ENCODE data around the gene C16orf96.
A peak's percentile ranks its signal among the peaks of the same experiment; 100 is the strongest.

Gene C16orf96

DNA sequence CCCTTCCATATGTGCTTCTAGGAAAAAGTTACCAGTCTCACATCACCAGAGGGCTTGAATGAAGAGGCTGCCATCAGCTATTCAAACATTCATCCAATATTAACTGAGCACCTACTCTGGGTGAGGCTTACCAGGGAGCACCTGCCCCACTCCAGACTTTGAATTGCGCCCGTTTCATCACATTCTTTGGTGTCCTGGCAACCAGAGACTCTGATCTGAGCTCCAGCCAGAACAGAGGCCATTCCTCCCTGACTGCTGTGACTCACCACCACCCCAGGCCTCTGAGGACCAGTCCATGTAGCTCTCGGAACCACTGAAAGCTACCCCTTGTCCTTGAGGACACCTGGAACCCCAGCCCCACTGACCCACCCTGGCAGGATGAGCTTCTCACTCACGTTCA lies at the start of gene C16orf96:
C16orf96 (plus strand) TSS at position 229 of the 400 bp plus-strand sequence; CDS start at position 379, 150 bp downstream.
- no peak for DNase-seq

DNA sequence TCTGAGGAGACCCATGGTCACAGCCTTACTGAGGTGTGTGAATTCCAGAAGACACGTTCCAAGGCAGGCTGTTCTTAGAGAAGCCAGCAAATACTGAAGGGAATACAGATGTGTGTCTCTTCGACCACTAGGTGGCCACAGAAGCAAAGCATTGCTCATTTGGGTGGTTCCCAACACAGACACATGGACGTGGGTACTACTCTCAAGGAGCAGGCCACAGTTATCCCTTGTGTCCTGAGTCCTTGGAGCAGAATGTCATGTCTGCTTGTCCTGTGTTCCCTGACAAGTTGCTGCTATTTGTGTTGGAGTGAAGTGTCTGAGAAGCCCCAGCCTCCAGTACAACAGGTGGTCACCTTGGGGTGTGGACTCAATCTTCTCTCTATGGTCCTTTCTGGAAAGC lies 49.7 kb upstream of the C16orf96 start:
- DNase-seq = peak; percentile 62

DNA sequence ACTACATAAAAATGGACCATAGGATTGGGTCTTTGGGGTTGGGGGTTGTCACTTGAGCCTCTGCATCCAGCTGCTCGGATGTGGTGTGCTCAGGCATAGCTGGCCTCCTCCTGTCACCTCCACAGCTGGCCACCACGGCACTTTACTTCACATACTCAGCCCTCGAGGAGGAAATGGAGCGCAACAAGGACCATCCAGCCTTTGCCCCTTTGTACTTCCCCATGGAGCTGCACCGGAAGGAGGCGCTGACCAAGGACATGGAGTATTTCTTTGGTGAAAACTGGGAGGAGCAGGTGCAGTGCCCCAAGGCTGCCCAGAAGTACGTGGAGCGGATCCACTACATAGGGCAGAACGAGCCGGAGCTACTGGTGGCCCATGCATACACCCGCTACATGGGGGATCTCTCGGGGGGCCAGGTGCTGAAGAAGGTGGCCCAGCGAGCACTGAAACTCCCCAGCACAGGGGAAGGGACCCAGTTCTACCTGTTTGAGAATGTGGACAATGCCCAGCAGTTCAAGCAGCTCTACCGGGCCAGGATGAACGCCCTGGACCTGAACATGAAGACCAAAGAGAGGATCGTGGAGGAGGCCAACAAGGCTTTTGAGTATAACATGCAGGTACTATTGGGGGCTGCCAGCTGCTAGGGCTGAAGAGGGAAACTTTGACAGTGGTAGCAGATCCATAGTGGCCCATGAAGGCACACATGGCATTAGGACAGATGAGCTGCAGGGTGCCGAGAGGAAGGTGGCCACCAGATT lies 48.4 kb upstream of the C16orf96 start:
- no peak for DNase-seq

DNA sequence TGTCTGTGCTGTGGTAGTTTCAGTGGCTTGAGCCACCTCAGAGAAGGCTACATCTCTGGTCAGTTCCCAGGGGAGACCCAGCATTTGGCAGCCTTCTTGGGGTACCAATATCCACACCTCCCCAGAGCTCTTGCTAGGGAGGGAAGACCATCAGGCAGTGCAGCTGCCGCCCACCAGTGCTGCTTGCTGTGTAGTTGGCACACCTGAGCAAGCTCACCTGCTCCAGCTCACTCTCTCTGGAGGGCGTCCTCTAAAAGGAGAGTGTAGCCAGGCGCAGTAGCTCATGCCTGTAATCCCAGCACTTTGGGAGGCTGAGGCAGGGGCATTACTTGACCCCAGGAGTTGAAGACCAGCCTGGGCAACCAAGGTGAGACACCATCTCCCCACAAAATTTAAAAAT lies 47.3 kb upstream of the C16orf96 start:
- DNase-seq = no peak

DNA sequence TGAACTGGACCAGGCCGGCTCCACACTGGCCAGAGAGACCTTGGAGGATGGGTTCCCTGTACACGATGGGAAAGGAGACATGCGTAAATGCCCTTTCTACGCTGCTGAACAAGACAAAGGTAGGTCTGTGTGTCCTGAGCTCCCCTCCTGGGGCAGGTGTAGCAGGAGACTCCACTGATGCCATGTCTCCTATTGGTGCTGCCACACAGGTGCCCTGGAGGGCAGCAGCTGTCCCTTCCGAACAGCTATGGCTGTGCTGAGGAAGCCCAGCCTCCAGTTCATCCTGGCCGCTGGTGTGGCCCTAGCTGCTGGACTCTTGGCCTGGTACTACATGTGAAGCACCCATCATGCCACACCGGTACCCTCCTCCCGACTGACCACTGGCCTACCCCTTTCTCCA lies 46.7 kb upstream of the C16orf96 start:
- DNase-seq = no peak

DNA sequence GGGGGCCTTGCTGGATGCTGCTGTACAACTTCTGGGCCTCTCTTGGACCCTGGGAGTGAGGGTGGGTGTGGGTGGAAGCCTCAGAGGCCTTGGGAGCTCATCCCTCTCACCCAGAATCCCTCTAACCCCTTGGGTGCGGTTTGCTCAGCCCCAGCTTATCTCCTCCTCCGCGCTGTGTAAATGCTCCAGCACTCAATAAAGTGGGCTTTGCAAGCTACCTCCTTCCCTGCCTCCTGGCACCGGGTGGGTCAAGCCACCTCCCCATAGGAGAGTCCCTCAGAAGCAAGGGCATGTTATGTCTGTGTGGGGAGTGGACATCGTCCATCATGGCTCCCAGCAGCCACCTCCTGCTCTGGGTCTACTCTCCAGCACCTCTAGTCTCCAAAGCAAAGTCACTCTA lies 46.0 kb upstream of the C16orf96 start:
- DNase-seq = no peak

DNA sequence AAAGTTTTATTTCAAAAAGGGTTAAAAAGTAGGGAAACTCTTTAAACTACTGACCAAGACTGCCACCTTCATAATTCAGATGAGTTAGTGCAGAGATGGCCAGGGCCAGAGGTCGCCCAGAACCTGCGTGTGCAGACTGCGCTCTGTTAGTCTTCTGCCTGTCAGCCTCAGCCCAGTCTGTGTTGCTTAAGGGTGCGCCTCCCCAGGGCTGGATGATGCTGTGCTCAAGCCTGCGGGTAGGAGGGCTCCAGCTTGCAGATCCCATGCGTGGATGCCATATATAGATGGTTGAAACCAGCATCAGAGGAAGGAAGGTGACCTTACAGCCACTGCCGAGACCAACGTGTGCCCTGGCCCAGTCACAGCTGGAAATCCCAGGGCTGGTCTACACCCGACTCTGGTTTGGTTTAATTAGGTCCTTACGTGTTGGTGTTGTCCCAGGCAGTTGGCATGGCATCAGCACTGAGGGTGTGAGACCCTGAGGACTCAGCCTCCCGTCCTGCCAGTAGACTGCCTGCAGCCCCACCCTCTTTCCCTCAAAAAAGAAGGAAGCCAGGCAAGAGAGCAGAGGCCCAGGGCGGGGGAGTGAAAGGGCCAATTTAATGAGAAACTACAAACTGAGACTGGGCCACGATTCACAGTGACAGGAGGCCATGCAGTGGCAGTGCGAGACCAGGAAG lies 45.3 kb upstream of the C16orf96 start:
- no peak for DNase-seq

DNA sequence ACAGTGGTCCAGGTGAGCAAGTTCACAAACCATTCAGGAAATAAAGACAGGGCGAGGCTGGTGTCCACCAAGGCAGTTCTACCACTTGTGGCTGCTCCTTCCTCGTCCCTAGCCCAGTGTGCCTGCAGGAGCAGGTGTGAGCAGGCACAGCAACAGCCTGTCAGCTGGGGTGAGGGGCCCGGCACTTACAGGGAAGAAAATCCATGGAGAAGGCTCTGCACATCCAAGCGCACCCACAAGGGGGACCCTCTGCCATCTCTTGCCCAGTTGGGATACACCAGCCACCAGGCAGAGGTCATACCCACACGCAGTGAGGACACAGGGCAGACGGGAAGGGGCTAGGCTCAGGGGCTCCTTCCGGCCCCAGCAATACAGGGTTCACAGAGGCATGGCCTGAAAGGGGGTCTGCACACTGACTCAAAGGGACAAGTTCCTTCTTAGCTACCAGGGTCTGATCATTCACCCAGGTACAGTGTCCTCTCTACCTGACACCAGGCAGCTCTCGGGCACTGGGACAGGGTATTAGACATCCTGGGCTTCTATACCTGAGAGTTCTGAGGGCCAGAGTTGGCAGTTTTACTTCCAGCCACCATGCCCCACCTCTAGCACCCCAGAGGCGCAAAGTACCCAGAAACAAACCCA lies 44.6 kb upstream of the C16orf96 start:
- DNase-seq = no peak

DNA sequence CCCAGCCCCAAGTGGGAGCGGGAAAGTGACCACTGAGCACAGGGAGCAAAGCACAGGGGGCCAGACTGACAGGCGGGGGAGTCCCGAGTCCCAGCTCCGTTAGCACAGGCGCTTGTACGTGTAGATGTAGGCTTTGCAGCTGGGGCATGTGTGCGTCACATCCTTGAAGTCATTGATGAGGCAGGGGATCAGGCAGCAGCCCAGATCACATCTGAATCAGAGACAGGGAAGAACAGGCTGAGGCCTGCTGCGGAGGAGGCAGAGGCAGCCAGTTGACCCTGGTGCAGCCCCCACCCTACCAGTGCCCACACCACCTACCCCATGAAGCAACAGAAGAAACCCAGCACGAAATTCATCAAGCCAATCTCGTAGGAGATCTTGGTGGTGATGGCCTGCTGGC lies 43.7 kb upstream of the C16orf96 start:
- no peak for DNase-seq

DNA sequence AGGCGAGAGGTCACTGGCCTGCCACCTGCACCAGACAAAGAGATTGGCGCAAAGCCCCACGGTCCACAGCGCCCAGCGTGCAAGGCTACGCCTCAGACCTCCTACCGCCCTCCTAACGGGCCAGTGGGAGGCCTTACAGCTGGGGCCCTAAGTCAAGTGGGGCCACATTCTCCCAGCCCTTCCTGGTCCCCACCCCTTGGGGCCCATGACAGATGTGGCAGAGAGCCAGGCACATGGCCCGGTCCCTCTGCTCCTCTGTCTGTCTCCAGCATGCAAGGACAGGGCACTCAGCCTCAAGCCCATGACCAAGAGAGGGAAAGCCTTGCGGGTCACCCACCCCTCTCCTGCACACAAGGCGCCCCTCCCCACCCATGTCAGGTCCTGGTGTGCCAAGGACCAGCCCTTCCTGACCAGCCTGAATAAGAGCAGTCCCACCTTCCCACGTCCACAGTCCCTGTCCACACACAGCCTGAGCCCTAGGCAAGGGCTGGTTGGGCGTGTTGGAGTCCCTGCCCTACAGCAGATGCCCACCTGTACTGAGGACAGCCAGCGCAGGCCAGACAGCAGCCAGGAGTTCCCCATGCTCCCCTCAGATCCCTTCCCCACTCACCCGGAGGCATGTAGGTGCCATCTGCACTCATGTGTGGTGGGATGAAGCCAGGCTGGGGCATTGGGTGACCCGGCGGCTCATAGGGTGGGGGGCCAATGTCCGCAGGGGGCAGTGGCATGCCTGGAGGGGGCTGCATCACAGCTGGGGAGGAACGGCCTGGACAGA lies 42.9 kb upstream of the C16orf96 start:
- no peak for DNase-seq

DNA sequence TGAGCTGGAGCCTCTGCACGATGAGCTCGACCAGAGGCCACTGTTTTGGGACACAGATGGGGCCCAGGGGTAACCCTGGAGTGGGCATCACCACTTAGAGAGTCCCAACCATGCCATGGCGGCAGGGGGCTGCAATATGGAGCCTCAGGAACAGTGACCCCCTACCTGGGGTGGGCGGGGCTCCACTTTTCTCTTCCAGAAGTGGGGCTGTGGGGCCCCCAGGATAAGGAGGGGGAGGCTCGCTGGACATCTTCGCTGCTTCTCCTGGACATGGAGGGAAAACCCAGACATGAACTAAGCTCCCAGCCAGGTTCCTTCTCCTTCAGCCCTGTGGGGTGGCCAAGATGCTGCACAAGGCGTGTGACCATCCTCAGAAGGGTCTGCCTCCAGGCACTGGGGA lies 42.3 kb upstream of the C16orf96 start:
- no peak for DNase-seq

DNA sequence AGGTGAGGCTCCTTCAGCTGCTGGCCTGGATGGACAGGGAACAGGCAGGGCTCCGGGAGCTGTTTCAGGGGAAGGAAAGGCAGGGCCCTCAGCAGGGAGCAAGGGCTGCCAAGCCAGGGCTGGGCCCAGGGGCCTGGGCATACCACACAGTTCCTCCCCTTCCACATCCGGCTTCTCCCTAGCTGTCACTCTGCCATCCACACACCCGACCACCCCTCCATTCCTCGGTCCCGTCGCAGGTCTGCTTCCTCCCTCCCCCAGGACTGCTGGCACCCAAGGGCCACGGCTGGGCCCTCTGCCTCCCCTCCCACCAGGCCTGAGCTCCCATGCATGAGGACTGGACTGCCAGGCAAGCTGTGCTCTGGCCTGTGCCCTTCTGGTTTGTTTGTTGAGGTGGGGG lies 41.5 kb upstream of the C16orf96 start:
- no peak for DNase-seq

DNA sequence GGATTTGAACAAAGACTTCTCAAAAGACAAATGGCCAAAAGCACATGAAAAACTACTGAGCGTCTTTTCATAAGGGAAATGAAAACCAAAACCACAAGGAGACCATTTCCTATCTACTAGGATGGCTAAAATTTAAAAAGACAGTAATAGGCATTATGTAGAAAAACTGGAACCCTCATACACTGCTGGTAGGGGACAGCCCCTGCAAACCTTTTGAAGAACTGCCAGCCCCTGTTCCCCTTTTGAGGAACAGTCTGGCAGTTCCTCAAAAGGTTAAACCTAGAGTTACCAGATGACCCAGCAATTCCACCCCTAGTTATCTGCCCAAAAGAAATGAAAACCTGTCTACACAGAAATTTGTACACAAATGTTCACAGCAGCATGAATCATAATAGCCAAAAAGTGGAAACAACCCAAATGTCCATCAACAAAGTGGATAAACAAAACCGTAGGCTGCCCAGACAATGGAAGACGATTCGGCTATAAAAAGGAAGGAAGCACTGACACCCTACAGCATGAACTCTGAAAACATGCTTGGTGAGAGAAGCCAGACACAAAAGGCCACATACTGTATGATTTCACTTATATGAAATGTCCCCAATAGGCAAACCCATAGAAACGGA lies 40.4 kb upstream of the C16orf96 start:
- no peak for DNase-seq

DNA sequence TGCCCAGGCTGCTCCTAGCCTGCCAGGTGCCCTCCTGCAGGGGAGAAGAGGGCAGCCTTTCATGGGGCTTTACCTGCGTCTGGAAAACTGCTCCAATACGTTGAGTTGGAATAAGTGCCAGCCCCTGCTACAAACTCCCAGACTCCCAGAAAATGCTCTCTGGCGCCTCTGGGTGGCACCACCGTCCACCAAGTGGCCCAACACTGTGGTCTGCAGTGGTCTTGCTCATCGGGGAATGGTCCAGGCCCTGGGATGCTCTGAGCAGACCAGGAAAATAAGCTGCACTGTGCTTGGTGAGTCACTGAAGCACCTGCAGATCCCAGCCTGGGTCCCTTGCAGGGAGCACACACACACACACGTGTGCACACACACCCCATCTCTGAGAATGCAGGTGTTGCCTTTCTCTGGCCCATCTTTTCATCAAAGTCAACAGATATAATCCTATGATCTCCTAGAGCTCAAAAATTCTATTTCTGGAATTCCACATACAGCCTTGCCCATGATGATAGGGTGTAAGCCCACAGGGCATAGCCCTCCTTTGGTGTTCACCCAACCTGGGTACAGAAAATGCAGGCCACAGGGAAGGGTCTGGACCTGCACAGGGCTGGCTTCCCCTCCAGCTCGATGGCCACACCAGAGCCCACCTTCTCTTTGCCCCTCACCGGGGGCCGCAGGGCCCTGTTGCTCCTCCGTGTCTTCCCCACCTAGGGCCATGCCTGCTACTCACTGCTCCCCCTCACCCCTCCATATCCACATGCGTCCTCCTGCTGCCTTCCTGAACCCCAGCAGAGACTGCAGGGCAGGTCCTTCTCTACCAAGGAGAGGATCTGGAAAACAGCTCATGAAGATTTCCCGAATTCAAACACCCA lies 38.1 kb upstream of the C16orf96 start:
- DNase-seq = no peak

DNA sequence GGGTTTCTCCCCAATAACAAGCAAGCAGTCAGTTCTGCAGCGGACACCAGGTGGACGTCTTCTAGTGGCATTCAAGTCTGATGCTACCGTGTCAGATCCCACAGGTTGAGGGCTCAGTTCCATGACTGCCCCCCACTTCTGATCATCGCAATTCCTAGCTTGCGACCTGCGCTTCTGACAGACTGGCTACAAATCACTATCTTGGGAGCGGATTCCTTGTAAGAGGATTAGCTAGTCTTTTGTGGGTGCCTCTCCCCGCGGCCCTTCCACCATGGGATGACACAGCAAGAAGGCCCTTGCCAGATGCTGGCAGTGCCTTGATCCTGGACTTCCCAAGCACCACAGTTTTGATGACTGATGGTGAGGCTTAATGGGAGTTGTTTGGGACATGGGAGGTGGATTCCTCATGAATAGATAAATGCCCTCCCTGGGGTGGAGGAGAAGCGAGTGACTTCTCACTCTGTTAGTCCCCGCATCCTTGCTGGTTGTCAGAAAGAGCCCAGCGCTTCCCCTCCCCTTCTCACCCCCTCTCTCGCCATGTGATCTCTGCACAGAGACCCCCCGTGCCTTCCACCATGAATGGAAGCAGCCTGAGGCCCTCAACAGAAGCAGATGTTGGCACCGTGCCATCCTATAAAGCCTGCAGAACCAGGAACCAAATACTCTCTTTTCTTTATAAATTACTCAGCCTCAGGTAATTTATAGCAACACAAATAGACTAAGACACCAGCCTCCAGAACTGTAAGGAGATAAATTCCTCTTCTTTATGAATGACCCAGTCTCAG lies 36.7 kb upstream of the C16orf96 start:
- DNase-seq = no peak

DNA sequence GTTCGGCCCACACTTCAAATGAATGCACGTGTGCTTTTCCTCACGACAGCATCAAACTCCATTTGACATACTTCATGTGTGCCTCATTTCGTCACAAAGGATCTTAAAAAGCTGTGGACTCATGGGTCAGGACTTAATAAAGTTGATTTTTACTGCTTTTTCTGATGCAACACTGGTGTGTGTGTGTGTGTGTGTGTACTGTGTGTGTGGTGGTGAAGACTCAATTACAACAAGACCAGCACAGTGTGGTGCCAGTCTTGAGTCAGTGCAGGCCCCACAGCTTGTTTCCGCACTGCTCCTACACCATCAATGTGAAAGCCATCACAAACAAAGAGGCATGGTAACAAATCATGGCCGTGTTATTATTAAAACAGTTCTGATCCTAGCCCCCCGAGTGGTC lies 35.2 kb upstream of the C16orf96 start:
- no peak for DNase-seq

DNA sequence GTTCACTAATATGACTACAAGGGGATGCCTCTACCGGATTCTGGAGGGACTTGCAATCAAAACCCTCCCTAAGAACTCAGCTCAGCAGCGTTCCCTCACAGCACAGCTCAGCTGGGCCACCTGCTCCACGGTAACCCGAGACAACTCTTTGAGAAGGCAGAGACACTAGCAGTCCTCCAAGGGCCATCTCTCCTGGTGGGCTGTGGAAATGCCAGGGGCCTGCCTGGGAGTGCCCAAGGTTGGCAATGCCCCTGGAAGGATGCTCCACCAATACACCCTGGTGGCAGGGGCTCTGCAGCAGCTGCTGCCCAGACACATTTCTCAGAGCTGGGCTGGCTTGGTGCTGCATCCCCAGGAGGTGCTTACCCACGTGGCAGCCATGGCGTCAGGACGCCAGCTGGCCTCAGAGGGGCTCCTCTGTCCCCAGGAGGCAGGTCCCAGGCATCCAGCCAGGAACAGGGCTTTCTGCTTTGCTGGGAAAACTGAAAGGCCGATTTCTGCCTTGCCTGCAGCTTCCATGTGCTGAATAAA lies 34.0 kb upstream of the C16orf96 start:
- DNase-seq = peak; percentile 27

DNA sequence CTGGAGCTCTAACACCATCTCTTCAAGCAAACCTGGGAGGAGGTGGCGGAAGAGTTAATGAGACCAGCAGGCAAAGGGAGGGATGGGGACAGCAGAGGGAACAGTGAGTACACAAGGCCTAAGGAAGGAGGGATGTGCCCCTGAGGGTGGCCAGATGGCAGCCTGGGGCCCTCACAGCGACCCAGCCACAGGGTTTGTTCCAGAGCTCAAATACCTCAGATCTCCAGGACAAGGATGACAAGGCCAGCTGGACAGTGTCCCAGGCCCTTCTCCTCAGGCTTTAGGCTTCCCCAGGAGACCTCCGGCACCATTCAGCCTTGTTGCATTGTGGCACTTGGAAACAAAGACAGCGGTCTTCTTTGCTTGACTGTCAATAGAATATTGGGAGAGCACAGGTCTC lies 32.5 kb upstream of the C16orf96 start:
- no peak for DNase-seq

DNA sequence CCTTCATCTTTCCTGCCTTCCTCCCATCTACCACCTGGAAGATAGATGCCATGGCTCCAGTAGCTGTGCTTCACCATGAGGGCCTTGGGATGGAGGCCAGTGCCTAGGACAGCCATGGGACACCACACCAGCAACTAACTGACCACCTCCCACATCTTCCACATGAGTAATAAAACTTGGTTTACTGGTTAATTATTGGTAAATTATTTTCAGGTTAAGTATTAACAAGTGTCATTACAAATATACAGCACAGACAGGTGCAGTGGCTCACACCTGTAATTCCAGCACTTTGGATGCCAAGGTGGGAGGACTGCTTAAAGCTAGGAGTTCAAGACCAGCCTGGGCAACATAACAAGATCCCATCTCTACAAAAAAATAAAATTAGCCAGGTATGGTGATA lies 31.6 kb upstream of the C16orf96 start:
- DNase-seq = no peak

DNA sequence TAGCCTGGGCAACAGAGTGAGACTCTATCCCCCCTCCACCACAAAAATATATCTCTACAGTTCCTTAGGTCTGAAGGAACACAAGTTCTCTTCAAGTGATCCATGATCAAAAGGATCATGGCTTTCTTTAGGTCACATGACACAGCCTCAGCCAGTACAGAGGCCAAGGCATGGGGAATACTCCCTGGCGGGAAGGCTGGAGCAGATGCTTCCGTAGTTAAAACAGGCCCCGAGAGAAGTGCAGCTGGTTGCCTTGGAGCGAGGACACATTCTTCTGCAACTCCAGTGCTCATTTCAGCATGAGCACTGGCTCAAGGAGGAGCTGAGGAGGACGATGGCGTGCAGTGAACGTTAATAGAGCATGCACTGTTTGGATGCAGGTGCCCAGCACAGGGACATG lies 31.1 kb upstream of the C16orf96 start:
- DNase-seq = no peak
